Stomach (tissue), 4 donors: ENCODE measurements around the gene RNF151.

Source experiments
- CTCF ChIP-seq, 7 experiments: fragments of 450-650 bp in 4 of 7; fragments of 200-600 bp in 3 of 7; sonication (generic) in 3 of 7; IDR thresholded peaks; one replicate each; pipeline ENCODE4 v1.5.1; 2016 to 2019; ENCODE audit warnings: antibody characterized with exemption in 7 of 7, control low read depth in 2 of 7, mild to moderate bottlenecking in 1 of 7
- EP300 ChIP-seq: sonication (generic); formaldehyde crosslinking; IDR thresholded peaks from one replicate; pipeline ENCODE4 v1.6.1; 2017; ENCODE audit warnings: antibody characterized with exemption
- POLR2AphosphoS5 ChIP-seq, 3 donors: sonication (generic); formaldehyde crosslinking; IDR thresholded peaks; one replicate each; pipeline ENCODE4 v1.6.1; 2016; ENCODE audit warnings: antibody characterized with exemption in 3 of 3

GRCh38 chr16:1917665-1918350 is 48.8 kb upstream of the RNF151 start:
- TF ChIP-seq POLR2AphosphoS5 (IDR thresholded peaks at IDR 0.05) (no peak), CTCF (IDR thresholded peaks at IDR 0.05) (no peak), EP300 (no peak)
